ENCODE measurements around the gene FRY. TPM values are rescaled to one million over a fixed set of nuclear protein-coding genes. Genes with fewer than 3 reads are reported as not detected.

FRY gene
- total RNA-seq, 2 experiments from 2014 or later: 1.2 to 1.5 TPM

- H3K36me3 Mint-ChIP-seq: no peaks in the 10 kb centered on the region
- H3K27ac Mint-ChIP-seq: no peak overlapping the region
- DNase-seq (no peak), ATAC-seq (no peak)
- H3K9me3 Mint-ChIP-seq (ENCODE audit: low read depth): no peaks in the 10 kb centered on the region
- peaks cover 7% of the 10 kb centered on the region for H3K27me3 Mint-ChIP-seq
- CTCF ChIA-PET: no interaction called here
- no peak overlapping the region for H3K4me3 Mint-ChIP-seq
- H3K4me1 Mint-ChIP-seq: no peaks in the 10 kb centered on the region
Measured at GRCh38 chr13:32224916-32225315, 193.3 kb downstream of the FRY start.

- Mint-ChIP-seq H3K9me3 (ENCODE audit: low read depth) (no peaks in the 10 kb centered on the region), H3K36me3 (no peaks in the 10 kb centered on the region), H3K4me3 (no peak overlapping the region), H3K27ac (no peak overlapping the region), H3K27me3 (peaks cover 7% of the 10 kb centered on the region), H3K4me1 (no peaks in the 10 kb centered on the region)
- ATAC-seq (no peak), DNase-seq (no peak)
- CTCF ChIA-PET: no interaction called here
Measured at GRCh38 chr13:32225481-32225931, 193.9 kb downstream of the FRY start.

GRCh38 chr13:32228330-32229041 is 196.9 kb downstream of the FRY start:
- CTCF ChIA-PET: interaction anchor here (0.7 kb wide), 1 partner anchor 67 kb away, joined by 3 read pairs; no protein-coding TSS in a partner anchor
- Mint-ChIP-seq H3K36me3 (no peaks in the 10 kb centered on the region), H3K27me3 (peaks cover 7% of the 10 kb centered on the region), H3K4me3 (no peak overlapping the region), H3K4me1 (no peaks in the 10 kb centered on the region), H3K9me3 (ENCODE audit: low read depth) (no peaks in the 10 kb centered on the region), H3K27ac (no peak overlapping the region)
- ATAC-seq (no peak), DNase-seq (no peak)

GRCh38 chr13:32229443-32229842 is 197.9 kb downstream of the FRY start:
- CTCF ChIA-PET: no interaction called here
- no peak for DNase-seq

GRCh38 chr13:32232263-32232662 is 200.7 kb downstream of the FRY start:
- Mint-ChIP-seq H3K27ac (no peak overlapping the region), H3K4me1 (no peaks in the 10 kb centered on the region), H3K27me3 (peaks cover 3% of the 10 kb centered on the region), H3K9me3 (ENCODE audit: low read depth) (no peaks in the 10 kb centered on the region), H3K36me3 (no peaks in the 10 kb centered on the region), H3K4me3 (no peak overlapping the region)
- DNase-seq (no peak), ATAC-seq (no peak)
- CTCF ChIA-PET: no interaction called here

More at GRCh38 chr13:32229443-32229842, 197.9 kb downstream of the FRY start:
- Mint-ChIP-seq H3K4me3 (no peak overlapping the region), H3K9me3 (ENCODE audit: low read depth) (no peaks in the 10 kb centered on the region), H3K36me3 (no peaks in the 10 kb centered on the region), H3K4me1 (no peaks in the 10 kb centered on the region), H3K27ac (no peak overlapping the region), H3K27me3 (peaks cover 7% of the 10 kb centered on the region)
- no peak for ATAC-seq

- ATAC-seq: no peak
- H3K4me3 Mint-ChIP-seq: no peak overlapping the region
- no peaks in the 10 kb centered on the region for H3K4me1 Mint-ChIP-seq
- no peaks in the 10 kb centered on the region for H3K36me3 Mint-ChIP-seq
- CTCF ChIA-PET: interaction anchor here (0.5 kb wide), 1 partner anchor 16 kb away, joined by 3 read pairs; no protein-coding TSS in a partner anchor
- H3K27ac Mint-ChIP-seq: no peak overlapping the region
- DNase-seq: no peak
- no peaks in the 10 kb centered on the region for H3K9me3 Mint-ChIP-seq (ENCODE audit: low read depth)
- no peaks in the 10 kb centered on the region for H3K27me3 Mint-ChIP-seq
Measured at GRCh38 chr13:32233062-32233461, 201.5 kb downstream of the FRY start.

GRCh38 chr13:32234914-32235313 is 203.3 kb downstream of the FRY start:
- H3K36me3 Mint-ChIP-seq: no peaks in the 10 kb centered on the region
- DNase-seq (no peak), ATAC-seq (no peak)
- H3K27me3 Mint-ChIP-seq: no peaks in the 10 kb centered on the region
- no peaks in the 10 kb centered on the region for H3K4me1 Mint-ChIP-seq
- H3K9me3 Mint-ChIP-seq (ENCODE audit: low read depth): no peaks in the 10 kb centered on the region
- no peak overlapping the region for H3K27ac Mint-ChIP-seq
- CTCF ChIA-PET: interaction anchor here (3.7 kb wide), 1 partner anchor 12 kb away, joined by 10 read pairs; no protein-coding TSS in a partner anchor
- no peak overlapping the region for H3K4me3 Mint-ChIP-seq

- H3K4me3 Mint-ChIP-seq: no peak overlapping the region
- H3K9me3 Mint-ChIP-seq (ENCODE audit: low read depth): no peaks in the 10 kb centered on the region
- no peak overlapping the region for H3K27ac Mint-ChIP-seq
- ATAC-seq: no peak
- no peak for DNase-seq
- H3K27me3 Mint-ChIP-seq: peaks cover 2% of the 10 kb centered on the region
- H3K36me3 Mint-ChIP-seq: no peaks in the 10 kb centered on the region
- H3K4me1 Mint-ChIP-seq: no peaks in the 10 kb centered on the region
- CTCF ChIA-PET: interaction anchor here (3.7 kb wide), 1 partner anchor 9 kb away, joined by 10 read pairs; no protein-coding TSS in a partner anchor
Measured at GRCh38 chr13:32237681-32238080, 206.1 kb downstream of the FRY start.

- H3K9me3 Mint-ChIP-seq (ENCODE audit: low read depth): no peaks in the 10 kb centered on the region
- CTCF ChIA-PET: no interaction called here
- no peak overlapping the region for H3K4me3 Mint-ChIP-seq
- DNase-seq: no peak
- no peak for ATAC-seq
- H3K4me1 Mint-ChIP-seq: peaks cover 5% of the 10 kb centered on the region
- no peak overlapping the region for H3K27ac Mint-ChIP-seq
- H3K27me3 Mint-ChIP-seq: peaks cover 13% of the 10 kb centered on the region
- no peaks in the 10 kb centered on the region for H3K36me3 Mint-ChIP-seq
Measured at GRCh38 chr13:32243695-32244094, 212.1 kb downstream of the FRY start.

GRCh38 chr13:32245555-32245954 is 214.0 kb downstream of the FRY start:
- CTCF ChIA-PET: interaction anchor here (1.2 to 2.7 kb wide), 5 partner anchors 9 to 294 kb away, joined by 3 to 10 read pairs (median 6); no protein-coding TSS in a partner anchor
- Mint-ChIP-seq H3K27ac (no peak overlapping the region), H3K4me3 (no peak overlapping the region), H3K4me1 (peaks cover 10% of the 10 kb centered on the region), H3K27me3 (peaks cover 13% of the 10 kb centered on the region), H3K9me3 (ENCODE audit: low read depth) (no peaks in the 10 kb centered on the region), H3K36me3 (no peaks in the 10 kb centered on the region)
- ATAC-seq (no peak), DNase-seq (no peak)

- CTCF ChIA-PET: interaction anchor here (0.6 to 2.7 kb wide), 9 partner anchors 10 to 337 kb away, joined by 3 to 10 read pairs (median 4); partner anchors contain the start of gene N4BP2L1
- Mint-ChIP-seq H3K36me3 (no peaks in the 10 kb centered on the region), H3K4me1 (peaks cover 10% of the 10 kb centered on the region), H3K27ac (no peak overlapping the region), H3K4me3 (no peak overlapping the region), H3K27me3 (peaks cover 11% of the 10 kb centered on the region), H3K9me3 (ENCODE audit: low read depth) (no peaks in the 10 kb centered on the region)
- ATAC-seq: peak; percentile 76
- peak; percentile 64 for DNase-seq
Measured at GRCh38 chr13:32246468-32246867, 214.9 kb downstream of the FRY start.

- CTCF ChIA-PET: interaction anchor here (1.4 to 2.7 kb wide), 4 partner anchors 11 to 338 kb away, joined by 3 to 10 read pairs (median 6); partner anchors contain the start of gene N4BP2L1
- H3K36me3 Mint-ChIP-seq: no peaks in the 10 kb centered on the region
Measured at GRCh38 chr13:32247887-32248286, 216.3 kb downstream of the FRY start.

GRCh38 chr13:32248801-32249200 is 217.2 kb downstream of the FRY start:
- Mint-ChIP-seq H3K4me1 (peaks cover 10% of the 10 kb centered on the region), H3K9me3 (ENCODE audit: low read depth) (no peaks in the 10 kb centered on the region), H3K27ac (no peak overlapping the region), H3K27me3 (peaks cover 5% of the 10 kb centered on the region), H3K36me3 (no peaks in the 10 kb centered on the region), H3K4me3 (no peak overlapping the region)
- DNase-seq (no peak), ATAC-seq (no peak)
- CTCF ChIA-PET: interaction anchor here (0.6 to 0.8 kb wide), 3 partner anchors 15 to 59 kb away, joined by 3 read pairs; no protein-coding TSS in a partner anchor

More at GRCh38 chr13:32247887-32248286, 216.3 kb downstream of the FRY start:
- Mint-ChIP-seq H3K27me3 (peaks cover 11% of the 10 kb centered on the region), H3K9me3 (ENCODE audit: low read depth) (no peaks in the 10 kb centered on the region), H3K4me3 (no peak overlapping the region), H3K4me1 (peaks cover 10% of the 10 kb centered on the region), H3K27ac (no peak overlapping the region)
- no peak for ATAC-seq
- no peak for DNase-seq
